ENCODE results near the gene TNK2.
"Not testable (repeated sequence)": the region's sequence is repeated elsewhere in the genome, so short reads cannot be mapped to it uniquely, and the experiment has no call there.

DNA sequence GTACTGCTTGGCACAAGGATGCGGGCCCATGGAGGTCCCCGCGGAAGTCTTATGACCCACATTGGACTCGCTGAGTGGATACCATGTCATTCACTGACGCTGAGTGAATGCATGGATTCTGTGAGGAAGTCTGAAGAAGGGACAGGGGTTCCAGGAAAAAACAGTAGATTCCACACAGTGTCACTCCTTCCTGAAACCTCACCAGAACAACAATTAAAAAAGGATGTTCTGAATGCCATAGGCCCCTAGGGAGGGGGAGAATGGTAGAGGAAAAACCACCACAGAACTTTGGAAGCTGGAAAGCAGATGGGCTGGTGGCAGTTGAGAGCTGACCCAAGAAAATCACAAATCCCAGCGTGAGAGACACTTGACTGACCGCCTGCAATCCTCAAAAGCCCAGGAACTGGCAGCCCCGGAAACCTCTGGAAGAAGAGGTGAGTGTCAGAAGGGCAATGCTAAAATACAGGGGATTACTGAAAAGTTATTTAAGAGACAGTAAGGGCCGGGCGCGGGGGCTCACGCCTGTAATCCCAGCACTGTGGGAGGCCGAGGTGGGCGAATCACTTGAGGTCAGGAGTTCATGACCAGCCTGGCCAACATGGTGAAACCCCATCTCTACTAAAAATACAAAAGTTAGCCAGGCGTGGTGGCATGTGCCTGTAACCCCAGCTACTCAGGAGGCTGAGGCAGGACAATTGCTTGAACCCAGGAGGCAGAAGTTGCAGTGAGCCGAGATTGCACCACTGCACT is 6.3 kb downstream of the TNK2 start:
- not testable (repeated sequence) for TF ChIP-seq CTCF (conservative IDR thresholded peaks at IDR 0.05 in 1 of 2, IDR thresholded peaks at IDR 0.05 in 1 of 2; ENCODE audit: extremely low read depth in 1 of 2, insufficient read depth in 1 of 2, low read depth in 1 of 2, low read length in 2 of 2); EZH2 (IDR thresholded peaks at IDR 0.05; ENCODE audit: borderline replicate concordance, low read length)

All from mammary epithelial cell (primary cell).